CD1c-positive myeloid dendritic cell (primary cell): ENCODE measurements around the gene NUDT7.
A peak's percentile ranks its signal among the peaks of the same experiment; 100 is the strongest.

ENCODE experiments used
- DNase-seq: peaks from one replicate; pipeline ENCODE4 v3.0.0-alpha.2; 2016; ENCODE audit errors: extremely low spot score

Gene NUDT7

DNA sequence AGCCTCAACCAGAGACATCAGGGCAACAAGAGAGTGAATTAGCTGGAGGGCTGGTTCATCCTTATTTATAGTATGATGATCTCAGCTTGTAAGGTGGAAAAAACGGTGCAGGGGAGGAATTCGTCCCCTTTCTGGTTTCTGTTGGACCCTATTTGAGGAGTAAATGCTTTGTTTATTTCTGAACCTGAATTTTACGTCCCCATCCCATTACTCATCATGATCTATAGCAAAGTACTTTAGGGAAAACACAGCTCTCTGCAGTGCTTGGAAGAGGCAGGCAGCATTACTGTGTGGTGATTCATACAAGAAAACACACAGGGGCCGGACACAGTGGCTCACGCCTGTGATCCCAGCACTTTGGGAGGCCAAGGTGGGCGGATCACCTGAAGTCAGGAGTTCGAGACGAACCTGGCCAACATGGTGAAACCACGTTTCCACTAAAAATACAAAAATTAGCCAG, 58.1 kb downstream of the NUDT7 start:
- DNase-seq = no peak

DNA sequence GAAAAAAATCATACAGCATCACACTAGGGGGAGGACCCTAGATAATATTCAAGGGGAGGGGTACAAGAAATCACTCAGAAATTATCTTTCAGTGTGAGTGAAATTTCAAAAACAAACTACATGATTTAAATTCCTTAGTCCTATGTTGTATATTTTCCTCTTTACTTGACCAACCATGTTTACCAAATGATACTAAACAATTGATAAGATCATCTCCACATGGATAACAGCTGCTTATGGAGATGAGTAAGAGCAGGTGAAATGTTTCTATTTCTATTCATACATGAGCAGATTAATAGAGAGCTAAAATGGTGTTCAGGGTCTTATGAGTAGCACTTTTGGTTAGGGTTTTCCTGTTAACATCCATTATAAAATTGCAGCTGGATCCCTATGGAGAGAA, 58.8 kb downstream of the NUDT7 start:
- no peak for DNase-seq

DNA sequence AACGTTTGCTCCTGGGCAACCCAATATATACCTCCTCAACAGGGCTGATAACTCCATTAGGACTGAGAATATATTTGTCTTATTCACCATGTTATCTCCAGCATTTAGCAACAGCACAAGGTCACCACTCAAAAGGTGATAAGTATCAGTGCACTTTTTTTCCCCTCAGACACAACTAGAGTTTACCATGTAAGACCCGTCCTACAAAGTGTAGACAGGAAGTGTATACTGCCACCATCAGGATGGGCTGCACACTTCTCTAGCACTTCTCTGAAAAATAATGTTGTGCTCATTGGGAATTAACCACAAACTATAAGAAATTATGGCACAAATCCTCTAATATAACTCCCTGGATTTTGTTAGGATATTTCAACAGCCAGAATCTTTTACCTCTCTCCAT, 60.4 kb downstream of the NUDT7 start:
- peak; percentile 5 for DNase-seq

DNA sequence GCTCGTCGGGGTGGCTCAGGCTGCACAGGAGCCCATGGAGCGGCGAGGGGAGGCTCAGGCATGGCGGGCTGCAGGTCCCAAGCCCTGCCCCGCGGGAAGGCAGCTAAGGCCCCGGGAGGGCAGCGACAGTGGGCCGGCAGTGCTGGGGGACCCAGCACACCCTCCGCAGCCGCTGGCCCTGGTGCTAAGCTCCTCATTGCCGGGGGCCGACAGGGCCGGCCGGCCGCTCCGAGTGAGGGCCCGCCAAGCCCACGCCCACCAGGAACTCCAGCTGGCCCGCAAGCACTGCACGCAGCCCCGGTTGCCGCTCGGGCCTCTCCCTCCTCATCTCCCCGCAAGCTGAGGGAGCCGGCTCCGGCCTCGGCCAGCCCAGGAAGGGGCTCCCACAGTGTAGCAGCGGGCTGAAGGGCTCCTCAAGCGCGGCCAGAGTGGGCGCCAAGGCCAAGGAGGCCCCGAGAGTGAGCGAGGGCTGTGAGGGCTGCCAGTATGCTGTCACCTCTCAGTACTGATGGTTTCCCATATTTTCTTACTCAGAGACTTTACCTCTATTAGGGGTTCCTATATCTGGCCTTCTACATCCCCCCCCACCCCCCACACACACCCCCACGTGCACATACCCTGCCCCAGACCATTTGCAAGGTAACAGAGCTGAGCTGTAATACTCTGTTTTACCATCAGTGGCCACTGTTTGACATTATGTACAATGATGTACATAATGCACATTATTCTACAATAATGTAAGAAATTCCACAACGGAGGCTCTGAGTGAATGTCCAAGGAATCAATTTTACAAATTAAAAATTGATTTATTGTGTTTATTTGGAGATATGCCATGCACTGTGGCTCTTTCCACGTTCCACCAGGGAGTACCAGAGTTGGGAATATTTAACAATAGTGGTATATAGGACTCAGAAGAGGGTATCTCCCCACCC, 62.4 kb downstream of the NUDT7 start:
- DNase-seq = no peak

DNA sequence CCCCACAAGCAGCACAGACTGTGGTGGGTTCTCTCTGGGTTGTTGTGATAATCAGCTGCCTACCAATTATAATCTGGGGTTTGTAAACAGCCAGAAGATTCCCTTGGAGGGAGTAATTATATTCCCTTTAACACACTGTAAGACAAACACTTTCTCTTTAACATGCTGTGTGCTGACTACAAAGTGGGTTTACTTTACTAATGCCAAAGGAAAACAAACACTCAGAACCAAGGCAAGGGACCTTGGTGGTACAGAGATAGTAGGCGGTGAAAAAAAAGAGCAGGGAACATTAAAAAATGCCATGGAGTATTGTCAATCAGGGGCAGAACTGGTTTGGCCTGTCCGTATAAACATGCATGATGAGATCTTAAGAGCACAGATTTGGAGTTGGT, 63.1 kb downstream of the NUDT7 start:
- DNase-seq = no peak

DNA sequence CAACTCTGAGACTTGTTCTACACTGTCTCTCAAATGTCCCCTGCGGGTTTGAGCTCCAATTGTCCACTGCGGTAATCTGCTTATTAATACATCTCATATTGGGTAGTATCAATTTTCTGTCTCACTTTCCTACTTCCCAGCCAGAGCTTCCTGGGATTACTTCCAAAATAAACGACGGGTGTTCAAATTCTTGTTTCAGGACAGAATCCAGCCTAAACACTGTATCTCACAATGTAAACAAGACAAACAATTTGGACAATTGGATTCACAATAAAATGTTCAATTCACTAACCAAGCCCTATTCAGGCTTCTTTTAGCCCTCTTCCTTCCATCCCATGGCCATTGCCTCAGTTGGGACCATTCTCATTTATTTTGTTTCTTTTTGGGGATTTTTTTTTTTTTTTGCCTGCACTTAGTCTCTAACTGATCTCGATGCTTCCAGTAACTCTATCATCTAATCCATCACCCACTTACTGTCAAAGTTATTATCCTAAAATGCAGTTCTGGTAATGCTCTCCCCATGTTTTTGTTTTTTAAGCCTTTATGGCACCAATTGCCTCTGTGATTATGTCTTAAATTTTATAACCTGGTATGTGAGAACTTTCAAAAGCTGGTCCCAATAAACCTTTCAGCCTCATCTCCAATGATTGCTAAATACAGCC, 64.0 kb downstream of the NUDT7 start:
- DNase-seq = no peak

DNA sequence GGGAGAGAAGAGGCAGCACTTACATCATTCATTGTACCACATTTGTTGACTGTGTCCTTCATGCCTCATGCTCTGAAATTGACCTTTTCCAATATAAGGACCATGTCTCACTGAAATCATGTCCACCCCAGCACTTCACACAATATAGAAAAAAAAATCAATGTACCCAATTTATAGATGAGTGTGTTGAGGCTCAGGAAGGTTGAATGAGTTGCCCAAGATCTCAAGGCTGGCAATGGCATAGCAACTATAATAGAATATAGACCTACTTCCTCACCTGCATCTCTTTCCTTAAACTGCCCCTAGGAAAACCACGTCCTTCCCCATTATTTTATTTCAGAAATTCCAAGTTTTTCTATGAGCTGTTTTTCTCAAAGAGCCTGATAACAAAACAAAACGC, 65.1 kb downstream of the NUDT7 start:
- no peak for DNase-seq

DNA sequence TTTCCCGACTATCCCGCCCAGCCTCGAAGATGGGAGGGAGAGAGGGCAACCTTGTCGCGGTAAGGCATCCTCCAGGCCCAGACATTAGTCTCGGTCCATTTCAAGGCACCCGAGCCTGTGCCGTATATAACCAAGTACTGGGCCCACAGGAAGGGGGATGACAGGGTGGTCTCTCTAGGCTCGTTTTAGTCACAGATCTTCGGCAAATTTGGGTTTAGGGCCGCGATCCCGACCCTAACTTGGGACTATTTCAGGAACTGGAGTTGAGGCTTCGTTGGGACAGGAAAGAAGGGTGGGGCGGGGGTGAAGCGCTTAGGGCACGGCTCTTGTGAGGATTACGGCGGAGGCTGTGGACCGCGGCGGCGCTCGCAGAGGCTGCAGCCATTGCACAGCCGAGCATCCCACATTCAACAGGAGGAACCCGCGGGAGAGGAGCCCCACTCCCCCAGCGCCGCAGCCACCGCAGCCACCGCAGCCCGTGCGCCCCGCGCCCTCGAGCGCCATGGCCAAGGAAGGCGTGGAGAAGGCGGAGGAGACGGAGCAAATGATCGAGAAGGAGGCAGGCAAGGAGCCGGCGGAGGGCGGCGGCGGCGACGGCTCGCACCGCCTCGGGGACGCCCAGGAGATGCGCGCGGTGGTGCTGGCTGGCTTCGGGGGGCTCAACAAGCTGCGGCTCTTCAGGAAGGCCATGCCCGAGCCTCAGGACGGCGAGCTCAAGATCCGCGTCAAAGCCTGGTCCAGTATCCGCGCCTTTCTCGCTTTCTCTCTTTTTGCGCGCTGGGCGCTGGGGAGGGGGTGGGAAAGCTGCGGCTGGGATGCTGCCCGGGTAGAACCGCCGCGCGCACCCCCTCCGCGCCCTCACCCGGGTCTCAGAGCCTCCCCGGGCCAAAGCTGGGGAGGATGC, 66.1 kb downstream of the NUDT7 start, which contains the start of gene VAT1L:
TSS of gene VAT1L (plus strand) at position 384 of the 904 bp plus-strand sequence. CDS start at position 503, 119 bp downstream.
- no peak for DNase-seq

DNA sequence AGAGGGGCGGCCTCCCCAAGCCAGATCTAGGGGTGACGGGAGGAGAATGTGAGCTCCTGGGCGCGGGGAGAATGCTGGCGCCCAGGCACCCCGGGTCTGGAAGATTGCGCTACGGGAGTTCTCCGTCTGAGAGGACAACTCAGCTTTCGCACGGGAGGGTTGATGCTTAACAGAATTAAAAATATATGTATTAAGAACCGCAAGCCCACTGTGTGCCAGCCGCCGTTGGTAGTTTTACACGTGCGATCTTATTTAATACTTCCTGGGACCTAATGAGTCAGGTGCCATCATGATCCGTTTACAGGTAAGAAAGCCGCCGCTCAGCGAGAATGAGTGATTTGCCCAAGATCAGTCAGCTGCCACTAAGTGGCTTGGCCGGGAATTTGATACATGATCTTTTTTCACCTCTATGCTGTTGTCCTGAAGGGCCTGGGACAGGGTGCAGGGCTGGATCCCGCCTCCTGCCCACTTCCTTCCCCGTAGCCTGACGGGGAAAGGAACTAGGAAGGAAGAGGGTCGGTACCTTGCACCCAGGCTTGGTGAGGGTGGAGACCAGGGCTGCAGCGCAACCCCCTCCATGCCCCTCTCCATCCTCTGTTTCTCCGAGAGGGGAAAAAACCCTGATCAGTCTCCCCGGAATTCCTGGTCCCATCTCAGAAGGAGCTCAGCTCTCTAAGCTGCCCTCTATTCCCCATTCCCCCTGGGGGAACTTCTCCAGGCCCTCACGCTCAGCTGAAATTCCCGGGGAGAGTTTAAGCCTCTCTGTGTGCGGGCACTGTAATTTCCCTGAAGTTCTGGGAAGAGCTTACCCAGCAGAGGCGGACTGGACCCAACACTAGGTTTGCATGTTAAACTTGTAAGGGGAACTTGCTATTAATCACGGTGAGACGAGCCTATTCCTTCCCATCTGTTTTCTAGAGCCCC, 67.0 kb downstream of the NUDT7 start:
- no peak for DNase-seq

DNA sequence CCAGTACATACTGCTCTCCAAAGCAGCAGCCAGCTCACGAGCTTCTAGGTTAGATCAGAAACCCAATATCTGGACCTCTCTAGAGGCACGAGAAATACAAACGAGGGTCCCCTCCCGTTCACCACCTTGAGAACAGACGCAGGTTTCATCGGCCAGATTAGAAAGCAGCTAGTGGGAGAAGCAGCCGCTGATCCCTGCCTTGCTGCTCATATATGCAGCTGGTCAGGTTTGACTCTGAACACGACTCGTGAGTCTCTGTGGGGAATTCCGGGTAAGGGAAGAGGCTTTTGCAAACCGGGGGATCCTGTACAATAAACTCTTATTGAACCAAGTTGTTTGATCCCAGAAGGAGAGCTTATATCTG, 67.7 kb downstream of the NUDT7 start:
- no peak for DNase-seq

DNA sequence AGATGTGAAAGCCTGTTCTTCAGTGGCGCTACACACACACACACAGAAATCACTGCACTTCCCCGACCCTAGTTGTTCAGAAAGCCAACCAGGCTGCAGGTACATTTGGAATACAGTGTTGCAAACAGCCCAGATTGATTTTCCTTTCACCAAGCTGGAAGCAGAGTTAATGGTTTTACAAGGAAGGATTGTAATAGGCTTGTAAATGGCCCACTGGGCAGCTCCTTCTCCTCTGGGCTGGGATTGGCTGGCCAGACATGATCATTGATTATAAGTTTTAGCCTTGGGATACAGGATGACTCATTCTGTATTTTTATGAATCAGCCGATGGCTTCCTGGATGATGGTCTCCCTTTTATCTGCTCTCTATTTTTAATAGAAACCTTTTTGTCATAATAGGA, 68.6 kb downstream of the NUDT7 start:
- no peak for DNase-seq
